Fibroblast of lung (primary cell): ENCODE results near the gene PARS2. TPM values are rescaled to one million over a fixed set of nuclear protein-coding genes. Genes with fewer than 3 reads are reported as not detected.

Experiments used
- DNase-seq, 2 donors: peaks; one replicate each; pipeline versions ENCODE4 v3.0.0 to v3.0.0-alpha.2; 2010; ENCODE audit warnings: low read depth in 2 of 2
- H2AFZ ChIP-seq: 2 replicates; pipeline ENCODE4 v1.5.1; 2012; ENCODE audit warnings: low read length, control low read depth, inconsistent platforms
- H3K27ac ChIP-seq: 2 replicates; pipeline ENCODE4 v1.5.1; 2011; ENCODE audit warnings: low read length, control low read depth; ENCODE audit not compliant: insufficient read depth
- H3K27me3 ChIP-seq: 2 replicates; pipeline ENCODE4 v1.5.1; 2011; ENCODE audit warnings: mild to moderate bottlenecking, low read length; ENCODE audit not compliant: control insufficient read depth, insufficient read depth
- H3K36me3 ChIP-seq: 2 replicates; pipeline ENCODE4 v1.5.1; 2011; ENCODE audit warnings: low read length; ENCODE audit not compliant: control insufficient read depth, insufficient read depth
- H3K4me1 ChIP-seq: 2 replicates; pipeline ENCODE4 v1.5.1; 2011; ENCODE audit warnings: low read length; ENCODE audit not compliant: control insufficient read depth, insufficient read depth; ENCODE audit errors: extremely low read depth
- H3K4me2 ChIP-seq: 2 replicates; pipeline ENCODE4 v1.5.1; 2011; ENCODE audit warnings: low read length, control low read depth; ENCODE audit not compliant: insufficient read depth; ENCODE audit errors: extremely low read depth
- H3K4me3 ChIP-seq, 4 experiments: fragments of 200-600 bp in 1 of 4; sonication (generic) in 1 of 4; replicated peaks in 1 of 4; 2 replicates each; pipeline ENCODE4 v1.5.1; 2011 to 2016; ENCODE audit warnings: low read length in 4 of 4, low read depth in 3 of 4, mild to moderate bottlenecking in 3 of 4, control low read depth in 2 of 4, inconsistent platforms in 1 of 4, mixed read lengths in 1 of 4; ENCODE audit not compliant: insufficient read depth in 1 of 4; ENCODE audit errors: control extremely low read depth in 1 of 4
- H3K79me2 ChIP-seq: 2 replicates; pipeline ENCODE4 v1.5.1; 2012; ENCODE audit warnings: mild to moderate bottlenecking, low read length, inconsistent platforms; ENCODE audit not compliant: control insufficient read depth, insufficient read depth
- H3K9ac ChIP-seq: 2 replicates; pipeline ENCODE4 v1.5.1; 2011; ENCODE audit warnings: mild to moderate bottlenecking, low read length, control low read depth; ENCODE audit not compliant: insufficient read depth
- H3K9me3 ChIP-seq: 2 replicates; pipeline ENCODE4 v1.5.1; 2012; ENCODE audit warnings: low read depth, low read length; ENCODE audit not compliant: control insufficient read depth, insufficient read depth
- H4K20me1 ChIP-seq: 2 replicates; pipeline ENCODE4 v1.5.1; 2011; ENCODE audit warnings: low read length; ENCODE audit not compliant: control insufficient read depth, insufficient read depth; ENCODE audit errors: extremely low read depth
- EZH2 ChIP-seq: IDR thresholded peaks from 2 replicates; pipeline ENCODE4 v1.5.1; 2012; ENCODE audit warnings: low read length, control low read depth, mild to moderate bottlenecking; ENCODE audit errors: missing control alignments
- polyA plus RNA-seq, 2 donors: library from polyadenylated mRNA; depleted of rRNA in 1 of 2; stranded (reverse) in 1 of 2; unstranded in 1 of 2; fragments of >200 nt; gene quantifications; 2 replicates each; pipeline ENCODE4 v1.2.1, GENCODE V29; 2011 to 2012; ENCODE audit warnings: missing spikeins in 1 of 2
- total RNA-seq: library from RNA; depleted of rRNA; stranded (reverse); fragments of >200 nt; gene quantifications from 2 replicates; pipeline ENCODE4 v1.2.1, GENCODE V29; 2014
- TF ChIP-seq, protein P1 (sequence below), 2 donors: IDR thresholded peaks in 1 of 2; conservative IDR thresholded peaks in 1 of 2; 1 replicate in 1 of 2; 2 replicates in 1 of 2; pipeline ENCODE4 v1.5.1; 2011 to 2012; ENCODE audit warnings: low read length in 2 of 2, control low read depth in 1 of 2, inconsistent platforms in 1 of 2, low read depth in 1 of 2, mild to moderate bottlenecking in 1 of 2

Gene PARS2
- total and polyA plus RNA-seq, 2 donors (not counting 1 experiment from before 2014, with no cell fraction given): 3.4 to 5.4 TPM

DNA sequence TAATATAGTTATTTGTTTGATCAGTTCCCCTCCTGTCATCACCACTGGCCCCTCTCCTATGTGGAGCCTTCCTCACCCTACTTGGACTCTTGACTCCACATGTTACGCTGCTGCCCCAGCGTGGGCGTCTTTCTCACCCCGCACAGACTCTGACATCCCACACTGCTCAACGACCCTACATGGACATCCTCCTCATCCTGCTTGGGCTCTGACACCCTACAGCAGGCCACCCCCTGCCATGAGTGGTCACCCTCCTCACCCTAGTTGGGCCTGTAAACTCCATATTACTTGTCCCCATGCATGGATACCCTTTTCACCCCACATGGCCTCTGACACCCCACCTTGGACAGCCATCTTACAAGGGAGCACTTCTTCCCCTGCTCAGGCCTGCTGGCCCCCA, 27.6 kb downstream of the PARS2 start:
- no peaks in the 10 kb centered on the region for H3K27me3 ChIP-seq
- H3K27ac ChIP-seq: no peak overlapping the region
- H4K20me1 ChIP-seq: no peaks in the 10 kb centered on the region
- H3K4me2 ChIP-seq: no peak overlapping the region
- no peak overlapping the region for H3K9ac ChIP-seq
- H3K36me3 ChIP-seq: peaks cover 14% of the 10 kb centered on the region
- DNase-seq: no peak
- no peak for TF ChIP-seq EZH2
- TF ChIP-seq, protein P1, sequence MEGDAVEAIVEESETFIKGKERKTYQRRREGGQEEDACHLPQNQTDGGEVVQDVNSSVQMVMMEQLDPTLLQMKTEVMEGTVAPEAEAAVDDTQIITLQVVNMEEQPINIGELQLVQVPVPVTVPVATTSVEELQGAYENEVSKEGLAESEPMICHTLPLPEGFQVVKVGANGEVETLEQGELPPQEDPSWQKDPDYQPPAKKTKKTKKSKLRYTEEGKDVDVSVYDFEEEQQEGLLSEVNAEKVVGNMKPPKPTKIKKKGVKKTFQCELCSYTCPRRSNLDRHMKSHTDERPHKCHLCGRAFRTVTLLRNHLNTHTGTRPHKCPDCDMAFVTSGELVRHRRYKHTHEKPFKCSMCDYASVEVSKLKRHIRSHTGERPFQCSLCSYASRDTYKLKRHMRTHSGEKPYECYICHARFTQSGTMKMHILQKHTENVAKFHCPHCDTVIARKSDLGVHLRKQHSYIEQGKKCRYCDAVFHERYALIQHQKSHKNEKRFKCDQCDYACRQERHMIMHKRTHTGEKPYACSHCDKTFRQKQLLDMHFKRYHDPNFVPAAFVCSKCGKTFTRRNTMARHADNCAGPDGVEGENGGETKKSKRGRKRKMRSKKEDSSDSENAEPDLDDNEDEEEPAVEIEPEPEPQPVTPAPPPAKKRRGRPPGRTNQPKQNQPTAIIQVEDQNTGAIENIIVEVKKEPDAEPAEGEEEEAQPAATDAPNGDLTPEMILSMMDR (conservative IDR thresholded peaks at IDR 0.05 in 1 of 2, IDR thresholded peaks at IDR 0.05 in 1 of 2; ENCODE audit: low read depth in 1 of 2, low read length in 2 of 2): no peak
- H3K4me1 ChIP-seq: no peaks in the 10 kb centered on the region
- H3K79me2 ChIP-seq: no peaks in the 10 kb centered on the region
- H2AFZ ChIP-seq: no peak overlapping the region
- no peaks in the 10 kb centered on the region for H3K9me3 ChIP-seq
- no peak overlapping the region for H3K4me3 ChIP-seq

DNA sequence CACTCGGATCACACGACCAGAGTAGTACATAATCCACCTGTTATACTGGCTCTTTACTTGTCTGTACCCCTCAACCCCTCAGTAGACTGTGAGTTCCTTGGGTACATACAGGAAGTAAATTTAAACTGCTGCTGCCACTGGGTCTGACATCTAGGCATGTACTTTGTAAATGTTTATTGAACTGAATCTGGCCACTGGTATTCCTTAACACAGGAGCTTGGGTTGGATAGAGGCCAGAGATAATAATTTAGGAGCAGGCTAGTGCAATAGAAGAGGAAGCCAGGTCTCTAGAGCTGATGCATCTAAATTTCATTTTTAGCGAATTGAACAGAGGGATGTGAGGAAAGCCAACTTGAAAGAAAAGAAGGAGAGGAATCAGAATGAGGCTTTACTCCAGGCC, 36.3 kb downstream of the PARS2 start:
- Histone ChIP-seq H3K79me2 (no peaks in the 10 kb centered on the region), H3K4me3 (no peak overlapping the region), H3K9ac (no peak overlapping the region), H3K4me2 (no peak overlapping the region), H3K9me3 (no peaks in the 10 kb centered on the region), H3K36me3 (peaks cover 10% of the 10 kb centered on the region), H3K4me1 (no peaks in the 10 kb centered on the region), H2AFZ (no peak overlapping the region), H4K20me1 (no peaks in the 10 kb centered on the region), H3K27me3 (no peaks in the 10 kb centered on the region), H3K27ac (no peak overlapping the region)
- TF ChIP-seq, protein P1 (conservative IDR thresholded peaks at IDR 0.05 in 1 of 2, IDR thresholded peaks at IDR 0.05 in 1 of 2; ENCODE audit: low read depth in 1 of 2, low read length in 2 of 2): no peak
- no peak for TF ChIP-seq EZH2
- DNase-seq: peak in 1 of 2 donors; percentile 12

DNA sequence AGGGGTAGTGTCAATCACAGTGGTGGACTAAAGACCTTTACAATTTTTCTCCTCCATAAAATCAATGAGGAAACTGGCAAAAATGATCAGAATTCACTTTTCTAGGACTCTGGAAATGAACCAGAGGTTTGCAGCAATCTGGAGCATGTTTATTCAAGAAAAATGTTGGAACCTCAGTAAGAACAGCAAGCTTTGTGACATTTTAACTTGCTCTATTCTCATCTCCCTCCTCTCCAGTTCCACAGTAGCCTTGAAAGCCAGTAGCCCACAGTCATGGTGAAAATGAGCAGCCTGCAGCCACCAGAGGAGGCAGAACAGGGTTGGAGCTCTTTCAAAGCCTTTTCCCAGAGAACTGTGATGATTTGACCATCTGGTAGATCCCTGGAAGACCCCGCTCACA, 39.6 kb downstream of the PARS2 start:
- H3K9ac ChIP-seq: no peak overlapping the region
- no peak for TF ChIP-seq EZH2
- TF ChIP-seq, protein P1 (conservative IDR thresholded peaks at IDR 0.05 in 1 of 2, IDR thresholded peaks at IDR 0.05 in 1 of 2; ENCODE audit: low read depth in 1 of 2, low read length in 2 of 2): no peak
- H3K9me3 ChIP-seq: no peaks in the 10 kb centered on the region
- H3K4me2 ChIP-seq: no peak overlapping the region
- peaks cover 7% of the 10 kb centered on the region for H3K36me3 ChIP-seq
- H3K4me1 ChIP-seq: no peaks in the 10 kb centered on the region
- no peaks in the 10 kb centered on the region for H3K27me3 ChIP-seq
- H3K4me3 ChIP-seq: no peak overlapping the region
- no peak overlapping the region for H3K27ac ChIP-seq
- DNase-seq: no peak
- no peaks in the 10 kb centered on the region for H4K20me1 ChIP-seq
- H3K79me2 ChIP-seq: no peaks in the 10 kb centered on the region
- no peak overlapping the region for H2AFZ ChIP-seq
